Limb (tissue), 2 donors: Measurements from ENCODE around the gene HSD17B12.
"Not testable (repeated sequence)": the region's sequence is repeated elsewhere in the genome, so short reads cannot be mapped to it uniquely, and the experiment has no call there.

Source experiments
- DNase-seq, 2 donors: peaks; one replicate each; pipeline ENCODE4 v3.0.0-alpha.2; 2016; ENCODE audit errors: extremely low spot score in 2 of 2

HSD17B12 gene

GRCh38 chr11:43738600-43739409, 58.3 kb downstream of the HSD17B12 start:
- DNase-seq, result peak in 1 of 2 donors; percentile 36

GRCh38 chr11:43746670-43747069, 66.1 kb downstream of the HSD17B12 start:
- no peak for DNase-seq

- no peak for DNase-seq
These were observed 66.7 kb downstream of the HSD17B12 start for GRCh38 chr11:43747130-43747802.

GRCh38 chr11:43748095-43748494, 67.6 kb downstream of the HSD17B12 start:
- DNase-seq, result no peak

- no peak for DNase-seq
These were observed 71.2 kb downstream of the HSD17B12 start for GRCh38 chr11:43751726-43752125.

- no peak for DNase-seq
These were observed 76.0 kb downstream of the HSD17B12 start for GRCh38 chr11:43756575-43756974.

GRCh38 chr11:43758927-43759326, 78.4 kb downstream of the HSD17B12 start:
- no peak for DNase-seq

GRCh38 chr11:43760902-43761301, 80.4 kb downstream of the HSD17B12 start:
- no peak for DNase-seq

GRCh38 chr11:43765194-43765593, 84.7 kb downstream of the HSD17B12 start:
- DNase-seq, result no peak

GRCh38 chr11:43768654-43769053, 88.1 kb downstream of the HSD17B12 start:
- DNase-seq, result not testable (repeated sequence)

- DNase-seq, result no peak
These were observed 89.6 kb downstream of the HSD17B12 start for GRCh38 chr11:43770173-43770572.

GRCh38 chr11:43772733-43773132, 92.2 kb downstream of the HSD17B12 start:
- DNase-seq, result no peak

- no peak for DNase-seq
These were observed 94.2 kb downstream of the HSD17B12 start for GRCh38 chr11:43774786-43775185.

- no peak for DNase-seq
These were observed 98.8 kb downstream of the HSD17B12 start for GRCh38 chr11:43779306-43779705.

GRCh38 chr11:43784301-43784700, 103.8 kb downstream of the HSD17B12 start:
- no peak for DNase-seq

- DNase-seq, result no peak
These were observed 104.3 kb downstream of the HSD17B12 start for GRCh38 chr11:43784866-43785265.

GRCh38 chr11:43785318-43785717, 104.8 kb downstream of the HSD17B12 start:
- DNase-seq, result no peak

GRCh38 chr11:43786016-43786415, 105.5 kb downstream of the HSD17B12 start:
- DNase-seq, result no peak

- DNase-seq, result no peak
These were observed 107.3 kb downstream of the HSD17B12 start for GRCh38 chr11:43787824-43788223.

GRCh38 chr11:43788421-43788820, 107.9 kb downstream of the HSD17B12 start:
- peak; percentile 18 to 31 for DNase-seq

GRCh38 chr11:43789700-43790443, 109.3 kb downstream of the HSD17B12 start:
- DNase-seq, result no peak

GRCh38 chr11:43790444-43790794, 109.9 kb downstream of the HSD17B12 start:
- DNase-seq, result no peak
